Stimulated activated CD8-positive, alpha-beta memory T cell treated with anti-CD3 and anti-CD28 coated beads, Interleukin-15, amount 100 ng/mL, for 1 hour (primary cell): ENCODE measurements around the gene UBE4A.

Source experiments
- DNase-seq: peaks from one replicate; pipeline ENCODE4 v3.0.0-alpha.2; 2020; ENCODE audit warnings: low read depth

UBE4A gene

DNA sequence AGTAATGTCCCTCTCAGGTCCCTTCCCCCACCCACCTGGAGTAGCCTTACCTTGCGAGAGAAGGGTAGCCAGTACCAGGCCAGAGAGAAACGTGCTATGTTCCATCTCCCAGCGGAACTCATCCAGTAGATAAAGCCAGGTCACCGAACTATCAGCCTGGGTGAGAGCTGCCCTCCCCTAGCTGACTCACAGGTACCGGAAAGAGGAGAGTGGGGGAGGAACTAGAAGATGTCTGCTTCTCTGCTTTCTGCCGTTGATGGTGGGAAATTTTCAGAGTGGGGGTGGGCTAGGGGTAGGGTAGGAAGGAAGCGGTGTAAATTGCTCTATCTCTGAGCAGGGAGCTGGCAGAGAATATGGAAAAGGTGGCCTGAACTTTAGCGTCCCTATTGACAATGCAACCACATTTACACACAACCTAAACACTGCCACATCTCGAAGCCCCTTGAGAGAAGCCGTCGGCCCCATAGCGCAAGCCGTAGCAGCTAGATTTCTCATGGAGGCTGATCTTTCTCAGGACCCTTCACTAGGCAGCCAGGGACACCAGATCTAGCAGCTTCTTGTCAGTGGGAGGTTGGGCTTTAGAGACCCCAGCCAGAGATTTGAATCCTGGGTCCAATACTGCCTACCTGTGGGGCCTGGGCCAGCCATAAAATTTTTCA lies 16.8 kb upstream of the UBE4A start, which contains the start of gene CD3D:
TSS of gene CD3D (minus strand) at position 203 of the 659 bp plus-strand sequence. CDS start at position 105, 98 bp downstream.
- DNase-seq = peak; percentile 40

DNA sequence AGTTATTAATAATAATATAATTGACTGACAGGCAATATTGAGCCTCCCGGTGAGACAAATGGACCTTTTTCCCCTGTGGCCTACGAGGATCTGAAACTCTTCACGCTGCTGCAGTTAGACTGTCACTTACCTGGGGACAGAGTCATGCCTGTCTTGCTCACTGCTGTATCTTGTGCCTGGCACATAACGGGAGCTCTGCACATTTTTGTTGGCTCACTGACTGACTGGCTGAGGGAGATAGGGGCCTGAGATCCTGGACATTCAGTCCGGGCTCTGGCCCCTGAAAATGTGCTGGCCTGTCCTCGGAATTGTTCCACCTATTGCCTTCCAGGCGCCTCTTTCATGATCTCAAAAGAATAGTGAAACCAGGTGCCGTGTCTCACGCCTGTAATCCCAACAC lies 16.2 kb upstream of the UBE4A start:
- DNase-seq = no peak

DNA sequence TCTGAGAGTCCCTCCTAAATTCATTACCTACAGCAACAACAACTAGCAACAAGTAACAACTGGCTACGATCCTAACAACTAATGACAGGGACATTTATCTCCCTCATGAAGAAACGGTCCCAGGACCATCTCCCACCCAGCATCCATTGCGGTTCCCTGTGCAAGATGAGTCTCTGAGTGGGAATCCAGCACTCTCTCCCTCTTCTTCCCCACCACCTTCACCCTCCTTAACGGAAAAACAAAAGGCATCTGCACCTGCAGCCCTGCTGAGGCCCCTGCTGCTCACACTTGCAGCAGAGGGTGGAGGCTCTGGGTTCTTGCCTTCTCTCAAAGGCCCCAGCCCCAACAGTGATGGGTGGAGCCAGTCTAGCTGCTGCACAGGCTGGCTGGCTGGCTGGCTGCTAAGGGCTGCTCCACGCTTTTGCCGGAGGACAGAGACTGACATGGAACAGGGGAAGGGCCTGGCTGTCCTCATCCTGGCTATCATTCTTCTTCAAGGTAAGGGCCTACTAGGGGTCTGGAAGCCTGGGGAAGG lies 15.4 kb upstream of the UBE4A start, which contains the start of gene CD3G:
TSS of gene CD3G (plus strand) at position 364 of the 535 bp plus-strand sequence. CDS start at position 444, 80 bp downstream.
- peak; percentile 38 for DNase-seq

DNA sequence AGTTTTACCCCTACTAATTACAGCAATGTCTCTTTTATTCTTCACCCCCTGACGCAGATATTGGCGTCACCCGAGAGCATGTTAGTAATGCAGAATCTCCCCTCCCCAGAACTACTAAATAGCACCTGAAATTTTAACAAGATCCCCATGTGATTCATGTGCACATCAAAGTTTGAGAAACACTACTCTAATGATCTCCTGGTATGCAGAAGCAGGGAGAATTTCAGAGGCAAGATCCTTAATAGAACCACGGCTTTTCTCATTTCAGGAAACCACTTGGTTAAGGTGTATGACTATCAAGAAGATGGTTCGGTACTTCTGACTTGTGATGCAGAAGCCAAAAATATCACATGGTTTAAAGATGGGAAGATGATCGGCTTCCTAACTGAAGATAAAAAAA lies 9.9 kb upstream of the UBE4A start:
- no peak for DNase-seq

DNA sequence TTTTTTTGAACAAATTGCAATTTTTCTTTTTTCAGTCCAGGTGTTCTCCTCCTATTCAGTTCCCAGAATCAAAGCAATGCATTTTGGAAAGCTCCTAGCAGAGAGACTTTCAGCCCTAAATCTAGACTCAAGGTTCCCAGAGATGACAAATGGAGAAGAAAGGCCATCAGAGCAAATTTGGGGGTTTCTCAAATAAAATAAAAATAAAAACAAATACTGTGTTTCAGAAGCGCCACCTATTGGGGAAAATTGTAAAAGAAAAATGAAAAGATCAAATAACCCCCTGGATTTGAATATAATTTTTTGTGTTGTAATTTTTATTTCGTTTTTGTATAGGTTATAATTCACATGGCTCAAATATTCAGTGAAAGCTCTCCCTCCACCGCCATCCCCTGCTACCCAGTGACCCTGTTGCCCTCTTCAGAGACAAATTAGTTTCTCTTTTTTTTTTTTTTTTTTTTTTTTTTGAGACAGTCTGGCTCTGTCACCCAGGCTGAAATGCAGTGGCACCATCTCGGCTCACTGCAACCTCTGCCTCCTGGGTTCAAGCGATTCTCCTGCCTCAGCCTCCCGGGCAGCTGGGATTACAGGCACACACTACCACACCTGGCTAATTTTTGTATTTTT lies 6.2 kb upstream of the UBE4A start:
- no peak for DNase-seq

DNA sequence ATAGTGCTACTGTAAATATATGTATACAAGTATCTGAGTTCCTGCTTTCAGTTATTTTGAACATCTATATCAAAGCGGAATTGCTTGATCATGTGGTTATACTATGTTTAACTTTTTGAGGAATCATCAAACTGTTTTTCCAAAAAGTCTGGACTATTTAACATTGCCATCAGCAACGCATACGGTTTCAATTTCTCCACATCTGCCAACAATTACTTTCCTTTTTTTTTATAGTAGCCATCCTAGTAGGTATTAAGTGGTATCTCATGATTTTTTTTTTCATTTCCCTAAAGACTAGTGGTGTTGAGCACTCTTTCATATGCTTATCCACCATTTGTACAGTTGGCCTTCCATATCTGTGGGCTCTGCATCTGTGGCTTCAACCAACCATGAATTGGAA lies 1.3 kb upstream of the UBE4A start:
- DNase-seq = no peak

DNA sequence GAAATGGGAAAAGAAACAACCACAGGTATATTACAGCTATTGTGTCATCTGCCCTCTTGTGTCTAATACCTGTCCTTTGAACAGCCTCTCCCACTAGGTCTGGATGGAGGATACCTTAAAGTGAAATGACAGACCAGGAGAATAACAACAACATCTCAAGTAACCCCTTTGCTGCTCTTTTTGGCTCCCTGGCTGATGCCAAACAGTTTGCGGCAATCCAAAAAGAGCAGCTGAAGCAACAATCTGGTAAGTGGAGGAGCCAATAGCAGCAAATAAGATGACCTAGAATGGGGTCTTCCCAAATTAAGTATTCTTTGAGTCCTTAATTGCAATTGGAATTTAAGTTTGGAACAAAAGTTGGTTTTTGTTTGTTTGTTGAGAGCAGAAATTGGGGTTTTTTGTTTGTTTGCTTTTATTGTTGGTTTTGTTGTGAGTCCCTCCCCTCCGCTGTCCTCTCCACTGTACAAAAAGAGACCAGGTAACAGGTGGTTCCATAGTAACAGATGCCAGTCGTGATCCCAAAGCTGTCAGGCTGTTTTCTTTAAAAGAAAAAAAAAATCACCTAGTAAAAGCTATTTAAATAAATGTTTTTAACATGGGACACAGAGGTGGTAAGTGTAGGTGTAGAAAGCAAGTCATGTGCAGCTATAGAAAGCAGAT lies 5.7 kb downstream of the UBE4A start:
- DNase-seq = no peak

DNA sequence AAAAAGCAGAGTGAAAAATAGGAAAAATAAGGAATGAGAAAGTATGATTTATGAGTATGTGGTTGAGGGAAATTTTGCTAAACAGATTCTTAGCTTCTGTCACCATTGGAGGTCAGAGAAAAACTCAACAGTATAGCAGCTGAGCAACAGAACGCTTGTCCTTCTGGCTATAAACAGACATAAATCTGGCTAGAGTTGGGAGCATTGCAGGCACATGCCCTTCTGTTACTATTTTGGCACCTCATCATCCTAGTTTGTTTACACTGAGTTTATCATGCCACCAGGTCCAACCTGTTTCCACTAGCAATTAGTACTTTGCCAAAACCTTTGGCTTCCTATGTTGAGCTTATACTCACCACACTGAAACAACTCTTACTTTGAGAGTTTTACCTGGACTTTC lies 6.9 kb downstream of the UBE4A start:
- DNase-seq = no peak

DNA sequence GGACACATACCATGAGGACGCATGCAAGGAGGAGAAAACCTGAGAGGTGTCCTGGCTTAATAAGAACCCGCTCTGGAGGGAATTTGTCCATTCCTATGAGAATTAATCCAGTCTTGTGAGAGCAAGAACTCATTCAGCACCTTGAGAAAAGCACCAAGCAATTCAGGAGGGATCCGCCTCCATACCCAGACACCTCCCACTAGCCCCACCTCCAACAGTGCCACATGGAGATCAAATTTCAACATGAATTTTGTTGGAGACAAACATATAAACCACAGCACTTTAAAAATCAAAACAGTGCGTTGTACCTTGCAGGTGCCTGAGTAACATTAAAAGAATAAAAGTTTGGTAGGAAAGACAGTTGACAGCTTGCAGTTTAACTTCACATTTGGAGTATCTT lies 11.4 kb downstream of the UBE4A start:
- no peak for DNase-seq

DNA sequence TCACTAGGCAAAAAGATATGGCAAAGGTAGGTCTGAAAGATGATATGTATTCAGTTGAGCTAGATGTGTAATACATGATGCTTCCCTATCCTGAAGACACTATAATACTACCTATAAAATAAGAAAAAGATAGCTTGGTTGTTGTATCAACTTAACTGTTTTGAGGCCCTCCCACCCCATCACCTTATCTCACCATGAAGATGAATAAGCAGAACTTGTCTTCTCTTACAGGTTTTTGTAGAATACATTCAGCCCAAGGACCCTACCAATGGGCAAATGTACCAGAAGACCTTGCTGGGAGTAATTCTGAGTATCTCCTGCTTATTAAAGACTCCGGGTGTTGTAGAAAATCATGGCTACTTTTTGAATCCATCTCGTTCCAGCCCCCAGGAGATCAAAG lies 13.9 kb downstream of the UBE4A start:
- DNase-seq = no peak

DNA sequence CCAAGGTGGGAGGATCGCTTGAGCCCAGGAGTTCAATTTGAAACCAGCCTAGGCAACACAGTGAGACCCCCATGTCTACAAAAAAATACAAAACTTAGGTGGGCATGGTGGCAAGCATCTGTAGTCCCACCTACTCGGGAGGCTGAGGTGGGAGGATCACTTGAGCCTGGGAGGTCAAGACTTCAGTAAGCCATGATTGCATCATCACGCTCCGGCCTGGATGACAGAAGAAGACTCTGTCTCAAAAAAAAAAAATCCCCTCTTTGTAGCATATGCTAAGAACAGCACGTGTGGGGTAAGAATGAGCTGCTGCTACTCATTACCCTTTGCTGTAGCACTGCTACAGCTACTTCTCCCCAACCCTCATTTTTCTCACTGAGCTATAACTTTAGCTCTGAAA lies 14.5 kb downstream of the UBE4A start:
- DNase-seq = no peak

DNA sequence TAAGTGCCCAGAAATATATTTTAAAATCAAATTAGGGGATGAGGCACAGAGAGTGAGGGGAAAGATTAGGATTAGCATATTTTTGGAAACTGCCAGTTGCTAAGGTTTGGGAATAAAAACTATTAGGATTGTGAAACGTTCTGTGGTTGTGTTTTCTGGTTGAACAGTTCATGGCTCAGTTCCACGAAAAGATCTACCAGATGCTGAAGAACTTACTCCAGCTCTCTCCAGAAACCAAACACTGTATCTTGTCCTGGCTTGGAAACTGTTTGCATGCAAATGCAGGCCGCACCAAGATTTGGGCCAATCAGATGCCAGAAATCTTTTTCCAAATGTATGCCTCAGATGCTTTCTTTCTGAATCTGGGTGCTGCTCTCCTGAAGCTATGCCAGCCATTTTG lies 15.3 kb downstream of the UBE4A start:
- no peak for DNase-seq

DNA sequence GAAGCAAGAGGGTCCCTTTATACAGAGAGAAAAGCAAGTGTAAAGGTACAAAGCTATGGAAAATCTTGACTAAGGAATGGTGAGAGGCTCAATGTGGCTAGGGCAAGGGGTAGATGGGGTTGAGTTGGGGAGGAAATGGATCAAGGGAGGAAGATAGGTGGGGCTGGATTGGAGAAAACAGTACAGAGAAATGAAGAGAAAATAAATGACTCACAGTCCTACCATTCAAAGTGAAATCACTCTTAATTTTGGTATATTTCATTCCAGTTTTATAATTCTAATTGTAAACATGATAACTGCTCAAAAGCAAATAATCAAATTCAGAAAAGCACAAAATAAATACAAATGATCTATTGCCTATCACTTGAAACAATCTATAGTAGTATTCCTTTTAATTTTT lies 16.6 kb downstream of the UBE4A start:
- DNase-seq = no peak

DNA sequence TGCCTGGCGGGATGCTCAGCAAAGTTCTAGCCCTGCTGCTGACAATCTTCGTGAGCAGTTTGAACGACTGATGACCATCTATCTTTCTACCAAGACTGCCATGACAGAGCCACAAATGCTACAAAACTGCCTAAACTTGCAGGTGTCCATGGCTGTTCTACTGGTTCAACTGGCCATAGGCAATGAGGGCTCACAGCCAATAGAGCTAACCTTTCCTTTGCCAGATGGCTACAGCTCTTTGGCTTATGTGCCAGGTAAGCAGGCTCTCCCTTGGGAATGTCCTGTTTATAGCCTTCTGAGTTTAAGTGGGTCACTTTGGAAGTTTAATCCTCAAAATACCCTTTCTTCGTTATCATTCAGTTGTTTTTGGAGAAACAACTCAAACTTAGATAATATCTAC lies 20.1 kb downstream of the UBE4A start:
- DNase-seq = no peak

DNA sequence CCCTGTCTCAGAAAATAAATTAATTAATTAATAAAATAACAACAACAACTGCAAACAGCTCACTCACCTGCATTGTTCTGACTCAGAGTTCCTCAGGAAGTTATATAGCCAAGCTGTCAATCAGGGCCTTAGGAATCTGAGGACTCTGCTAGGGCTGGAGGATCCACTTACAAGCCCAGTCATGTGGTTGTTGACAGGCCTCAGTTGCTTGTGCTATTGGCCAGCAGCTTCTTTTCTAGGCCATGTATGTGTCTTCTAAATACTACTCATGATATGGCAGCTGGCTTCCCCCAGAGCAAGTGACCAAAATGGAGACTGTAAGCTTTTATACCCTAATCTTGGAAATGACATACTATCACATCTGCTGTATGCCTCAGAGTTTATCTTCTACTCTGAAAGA lies 21.2 kb downstream of the UBE4A start:
- DNase-seq = no peak

DNA sequence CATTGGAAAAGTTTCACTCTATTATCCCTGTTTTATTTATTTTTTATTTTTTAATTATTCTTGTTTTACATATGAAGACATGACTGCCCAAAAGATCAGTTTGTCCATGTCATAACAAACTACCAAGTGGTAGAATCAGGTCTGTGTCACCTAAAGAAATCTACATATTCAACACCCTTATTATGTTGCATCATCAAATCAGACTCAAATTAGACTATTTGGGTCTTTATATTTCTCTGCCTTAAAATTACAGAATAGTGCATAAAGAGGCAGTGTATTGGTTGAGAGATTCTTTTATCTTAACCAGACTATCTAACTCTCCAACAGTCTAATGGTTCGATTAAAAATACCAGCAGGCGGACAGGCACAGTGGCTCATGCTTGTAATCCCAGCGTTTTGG lies 23.6 kb downstream of the UBE4A start:
- no peak for DNase-seq

DNA sequence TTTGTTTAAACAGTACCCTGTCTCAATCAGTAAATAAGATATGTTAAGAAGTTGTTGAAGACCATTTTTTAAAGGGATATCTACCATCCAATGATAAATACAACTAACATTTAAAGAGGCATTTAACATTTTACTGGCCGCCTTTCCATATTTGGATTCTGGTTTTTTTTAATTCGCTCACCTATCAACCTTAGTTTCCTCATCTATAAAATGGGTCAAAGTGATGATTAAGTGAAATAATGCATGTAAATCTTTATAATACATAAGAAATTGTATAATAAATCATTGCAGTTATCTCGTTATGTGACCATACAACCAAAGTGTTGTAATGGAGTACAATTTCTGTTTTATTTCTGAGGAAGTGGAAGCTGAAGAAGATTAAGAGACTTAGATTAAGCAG lies 24.3 kb downstream of the UBE4A start:
- no peak for DNase-seq

DNA sequence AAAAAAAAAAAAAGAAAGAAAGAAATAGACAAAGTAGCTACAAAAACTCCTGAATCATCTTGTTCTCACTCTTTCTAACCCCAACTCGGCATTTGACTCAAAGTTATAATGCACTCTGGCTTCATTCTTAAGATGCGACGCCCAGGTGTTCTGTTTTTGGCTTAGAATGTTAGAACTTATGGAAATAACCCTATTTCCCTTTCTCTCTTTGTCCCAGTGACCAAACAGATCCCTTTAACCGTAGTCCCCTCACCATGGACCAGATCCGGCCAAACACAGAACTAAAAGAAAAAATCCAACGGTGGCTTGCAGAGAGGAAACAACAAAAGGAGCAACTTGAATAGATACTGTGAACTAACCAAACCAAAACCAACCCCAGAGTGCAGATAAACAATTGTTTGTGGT lies 36.7 kb downstream of the UBE4A start:
- DNase-seq = no peak

DNA sequence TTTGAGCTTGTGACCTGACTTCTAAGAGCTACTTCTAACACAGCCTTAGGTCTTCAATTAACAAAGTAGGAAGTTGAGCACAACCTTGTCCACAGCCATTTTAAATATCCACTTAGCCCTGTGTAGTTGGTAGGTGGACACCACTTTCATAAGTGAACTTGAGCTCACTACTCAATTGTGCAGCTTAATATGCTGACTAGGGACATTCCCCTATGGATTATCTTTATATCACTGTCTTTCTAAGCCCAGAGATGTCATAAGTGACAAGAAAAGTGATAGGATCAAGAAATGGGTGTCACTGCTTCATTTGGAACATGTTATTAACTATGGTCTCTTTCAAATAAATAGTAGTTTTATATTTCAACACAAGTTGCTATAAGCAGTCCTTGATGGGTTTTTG lies 38.0 kb downstream of the UBE4A start:
- DNase-seq = no peak

DNA sequence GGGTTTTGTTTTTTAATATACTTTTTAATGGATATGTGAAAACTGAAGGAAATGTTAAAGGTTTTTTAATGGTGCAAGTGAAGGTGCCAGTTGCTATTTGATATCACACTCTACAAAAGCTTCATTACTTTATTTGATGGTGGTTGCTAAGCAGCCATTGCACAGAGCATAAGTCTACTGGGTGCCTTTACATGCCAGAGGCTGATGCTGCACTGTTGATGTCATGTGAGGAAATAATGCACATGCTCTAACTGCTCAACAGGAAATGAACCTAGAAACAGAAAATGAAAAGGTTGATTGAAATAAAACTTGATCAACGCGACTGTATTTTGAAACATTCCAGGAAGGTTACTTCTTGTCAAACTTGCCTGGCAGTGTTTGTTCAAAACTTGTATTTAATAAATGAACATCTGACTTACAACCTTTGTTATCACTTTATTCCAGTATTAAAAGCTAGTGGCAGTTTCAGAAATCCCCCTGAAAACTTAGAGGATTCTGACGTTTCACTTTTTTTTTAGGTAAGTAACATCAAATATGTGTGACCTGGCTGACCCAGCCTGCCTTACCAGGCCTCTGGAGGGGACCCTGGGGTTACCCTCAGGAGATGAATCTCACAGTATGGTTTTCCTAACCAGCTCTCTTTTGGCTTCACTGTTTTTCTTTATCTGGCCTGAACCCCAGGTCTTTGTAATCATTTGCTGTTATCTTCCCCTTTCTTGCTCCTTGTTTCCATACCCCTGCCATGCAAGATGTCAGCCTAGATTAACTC lies 39.6 kb downstream of the UBE4A start:
- DNase-seq = no peak

DNA sequence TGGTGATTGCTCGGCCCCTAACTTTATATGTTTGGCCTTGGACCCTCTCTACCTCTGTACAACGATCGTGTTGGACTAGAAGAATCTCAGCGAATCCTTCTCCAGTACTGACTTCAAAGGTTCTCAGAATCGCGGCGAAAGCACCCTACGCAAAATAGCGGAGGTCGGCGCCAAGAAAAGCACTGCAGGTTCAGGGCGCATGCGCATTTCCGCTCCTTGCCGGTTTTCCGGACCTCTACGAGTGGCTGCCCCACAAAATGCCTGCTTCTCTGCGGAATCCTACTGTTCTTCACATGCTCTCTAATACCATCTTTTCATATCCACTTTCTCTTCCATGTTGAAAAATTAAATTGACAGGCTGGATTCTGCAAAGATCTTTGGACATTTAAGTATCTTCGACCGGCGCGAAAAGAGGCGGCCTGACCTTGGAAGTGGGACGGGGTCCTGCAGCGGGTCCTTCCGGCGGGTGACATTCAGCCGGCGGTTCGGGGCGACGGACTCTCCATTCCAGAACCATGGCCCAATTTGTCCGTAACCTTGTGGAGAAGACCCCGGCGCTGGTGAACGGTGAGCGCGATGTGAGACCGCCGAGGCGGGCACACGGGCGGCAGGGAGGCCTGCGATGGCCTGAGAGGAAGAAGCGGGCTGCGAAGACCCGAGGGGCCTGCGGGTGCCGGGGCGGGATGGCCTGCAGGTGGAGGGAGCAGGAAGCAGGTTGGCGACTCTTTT lies 41.9 kb downstream of the UBE4A start, which contains the start of gene ATP5MG:
TSS of gene ATP5MG (plus strand) at position 456 of the 729 bp plus-strand sequence. CDS start at position 516, 60 bp downstream.
- peak; percentile 91 for DNase-seq
